Lower leg skin (tissue), 3 donors: ENCODE results near the gene NCOA1.

Experiments
- POLR2A ChIP-seq, 2 donors: fragments of 450-650 bp; IDR thresholded peaks; one replicate each; pipeline ENCODE4 v1.6.1; 2016 to 2017; ENCODE audit warnings: antibody characterized with exemption in 2 of 2, mild to moderate bottlenecking in 1 of 2, moderate library complexity in 1 of 2
- TF ChIP-seq, protein P1 (sequence below), 3 donors: fragments of 450-650 bp; IDR thresholded peaks; one replicate each; pipeline ENCODE4 v1.5.1; 2016; ENCODE audit warnings: antibody characterized with exemption in 3 of 3, mild to moderate bottlenecking in 3 of 3, moderate library complexity in 2 of 3

- TF ChIP-seq POLR2A (IDR thresholded peaks at IDR 0.05): no peak
- TF ChIP-seq, protein P1, sequence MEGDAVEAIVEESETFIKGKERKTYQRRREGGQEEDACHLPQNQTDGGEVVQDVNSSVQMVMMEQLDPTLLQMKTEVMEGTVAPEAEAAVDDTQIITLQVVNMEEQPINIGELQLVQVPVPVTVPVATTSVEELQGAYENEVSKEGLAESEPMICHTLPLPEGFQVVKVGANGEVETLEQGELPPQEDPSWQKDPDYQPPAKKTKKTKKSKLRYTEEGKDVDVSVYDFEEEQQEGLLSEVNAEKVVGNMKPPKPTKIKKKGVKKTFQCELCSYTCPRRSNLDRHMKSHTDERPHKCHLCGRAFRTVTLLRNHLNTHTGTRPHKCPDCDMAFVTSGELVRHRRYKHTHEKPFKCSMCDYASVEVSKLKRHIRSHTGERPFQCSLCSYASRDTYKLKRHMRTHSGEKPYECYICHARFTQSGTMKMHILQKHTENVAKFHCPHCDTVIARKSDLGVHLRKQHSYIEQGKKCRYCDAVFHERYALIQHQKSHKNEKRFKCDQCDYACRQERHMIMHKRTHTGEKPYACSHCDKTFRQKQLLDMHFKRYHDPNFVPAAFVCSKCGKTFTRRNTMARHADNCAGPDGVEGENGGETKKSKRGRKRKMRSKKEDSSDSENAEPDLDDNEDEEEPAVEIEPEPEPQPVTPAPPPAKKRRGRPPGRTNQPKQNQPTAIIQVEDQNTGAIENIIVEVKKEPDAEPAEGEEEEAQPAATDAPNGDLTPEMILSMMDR (IDR thresholded peaks at IDR 0.05): no peak
These were observed 68.5 kb downstream of the NCOA1 start for GRCh38 chr2:24559473-24560113.
